Activated naive CD8-positive, alpha-beta T cell treated with anti-CD3 and anti-CD28 coated beads for 36 hours (primary cell): ENCODE data around the gene MRFAP1. TPM values are rescaled to one million over a fixed set of nuclear protein-coding genes. Genes with fewer than 3 reads are reported as not detected.
A peak's percentile ranks its signal among the peaks of the same experiment; 100 is the strongest.

Experiments
- DNase-seq: peaks from one replicate; pipeline ENCODE4 v3.0.0; 2021
- H3K27ac Mint-ChIP-seq: one replicate; pipeline ENCODE4 v1.8.0; 2022; ENCODE audit warnings: mild to moderate bottlenecking, moderate library complexity, mixed read lengths
- H3K27me3 Mint-ChIP-seq: one replicate; pipeline ENCODE4 v1.8.0; 2022; ENCODE audit warnings: mild to moderate bottlenecking, mixed read lengths
- H3K36me3 Mint-ChIP-seq: one replicate; pipeline ENCODE4 v1.8.0; 2021; ENCODE audit warnings: mild to moderate bottlenecking, mixed read lengths
- H3K4me1 Mint-ChIP-seq: one replicate; pipeline ENCODE4 v1.8.0; 2021; ENCODE audit warnings: mixed read lengths
- H3K4me3 Mint-ChIP-seq: one replicate; pipeline ENCODE4 v1.8.0; 2022; ENCODE audit warnings: mild to moderate bottlenecking, moderate library complexity, mixed read lengths
- H3K9me3 Mint-ChIP-seq: one replicate; pipeline ENCODE4 v1.8.0; 2022; ENCODE audit warnings: mixed read lengths
- total RNA-seq, 2 experiments: library from RNA; stranded (reverse); gene quantifications; one replicate each; pipeline ENCODE4 v1.2.3, GENCODE V29; 2021

MRFAP1 gene
- total RNA-seq, 2 experiments from 2014 or later, result 107 to 109 TPM

DNA sequence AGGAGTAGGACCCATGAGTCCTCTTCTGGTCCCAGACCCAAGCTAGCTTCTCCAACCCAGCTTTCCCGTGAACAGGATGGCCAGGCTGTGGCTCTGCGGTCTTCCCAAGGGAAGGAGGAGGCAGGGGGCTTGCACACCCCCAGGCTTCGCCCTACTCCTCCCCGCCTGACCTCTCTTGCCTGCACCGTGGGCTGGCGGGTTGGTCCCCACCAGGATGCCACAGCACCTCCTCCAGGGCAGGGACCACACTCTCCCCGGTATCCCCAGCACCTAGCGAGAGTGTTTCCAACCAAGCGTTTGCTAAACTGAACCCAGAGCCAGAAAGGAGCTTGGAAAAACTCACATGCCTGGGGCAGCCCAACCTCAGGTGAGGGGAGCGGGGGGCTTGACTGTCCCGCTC, 44.2 kb downstream of the MRFAP1 start:
- Mint-ChIP-seq H3K4me3 (no peak overlapping the region), H3K27ac (no peak overlapping the region), H3K4me1 (peaks cover 27% of the 10 kb centered on the region)

DNA sequence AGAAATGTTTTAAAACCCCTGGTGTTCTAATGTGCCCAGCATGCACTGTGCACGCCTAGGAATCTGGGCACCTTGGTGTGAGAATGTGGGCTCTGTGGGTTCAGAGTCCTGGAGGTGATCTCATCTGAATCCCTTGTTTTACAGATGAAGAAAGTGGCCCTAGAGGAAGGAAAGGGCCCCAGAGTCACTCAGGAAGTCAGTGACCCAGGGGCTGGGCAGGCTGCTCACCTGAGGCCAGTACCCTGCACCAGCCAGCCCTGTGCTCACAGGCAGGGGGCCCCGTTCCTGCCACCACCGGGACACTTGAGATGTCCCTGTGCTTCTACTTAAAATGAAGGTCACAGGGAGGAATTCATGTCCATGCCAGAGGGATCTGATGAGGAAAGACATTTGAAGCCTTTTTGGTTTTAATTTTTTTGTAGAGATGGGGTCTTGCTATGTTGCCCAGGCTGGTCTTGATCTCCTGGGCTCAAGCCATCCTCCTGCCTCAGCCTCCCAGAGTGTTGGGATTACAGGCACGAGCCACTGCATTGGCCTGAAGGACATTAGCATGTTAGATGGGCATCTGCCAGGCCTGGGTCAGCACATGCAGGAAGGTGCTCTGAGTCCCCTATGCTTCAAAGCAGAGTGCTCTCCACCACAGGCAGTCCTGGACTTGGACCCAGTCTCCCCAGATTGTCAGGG, 45.8 kb downstream of the MRFAP1 start:
- H3K4me1 Mint-ChIP-seq, result peaks cover 42% of the 10 kb centered on the region
- peaks cover 5% of the 10 kb centered on the region for H3K36me3 Mint-ChIP-seq
- H3K27me3 Mint-ChIP-seq, result no peaks in the 10 kb centered on the region
- no peak overlapping the region for H3K4me3 Mint-ChIP-seq
- H3K9me3 Mint-ChIP-seq, result no peaks in the 10 kb centered on the region
- no peak overlapping the region for H3K27ac Mint-ChIP-seq
- no peak for DNase-seq

More for the DNA sequence above, 44.2 kb downstream of the MRFAP1 start:
- H3K27me3 Mint-ChIP-seq, result no peaks in the 10 kb centered on the region
- H3K9me3 Mint-ChIP-seq, result no peaks in the 10 kb centered on the region
- peaks cover 19% of the 10 kb centered on the region for H3K36me3 Mint-ChIP-seq
- DNase-seq, result no peak

DNA sequence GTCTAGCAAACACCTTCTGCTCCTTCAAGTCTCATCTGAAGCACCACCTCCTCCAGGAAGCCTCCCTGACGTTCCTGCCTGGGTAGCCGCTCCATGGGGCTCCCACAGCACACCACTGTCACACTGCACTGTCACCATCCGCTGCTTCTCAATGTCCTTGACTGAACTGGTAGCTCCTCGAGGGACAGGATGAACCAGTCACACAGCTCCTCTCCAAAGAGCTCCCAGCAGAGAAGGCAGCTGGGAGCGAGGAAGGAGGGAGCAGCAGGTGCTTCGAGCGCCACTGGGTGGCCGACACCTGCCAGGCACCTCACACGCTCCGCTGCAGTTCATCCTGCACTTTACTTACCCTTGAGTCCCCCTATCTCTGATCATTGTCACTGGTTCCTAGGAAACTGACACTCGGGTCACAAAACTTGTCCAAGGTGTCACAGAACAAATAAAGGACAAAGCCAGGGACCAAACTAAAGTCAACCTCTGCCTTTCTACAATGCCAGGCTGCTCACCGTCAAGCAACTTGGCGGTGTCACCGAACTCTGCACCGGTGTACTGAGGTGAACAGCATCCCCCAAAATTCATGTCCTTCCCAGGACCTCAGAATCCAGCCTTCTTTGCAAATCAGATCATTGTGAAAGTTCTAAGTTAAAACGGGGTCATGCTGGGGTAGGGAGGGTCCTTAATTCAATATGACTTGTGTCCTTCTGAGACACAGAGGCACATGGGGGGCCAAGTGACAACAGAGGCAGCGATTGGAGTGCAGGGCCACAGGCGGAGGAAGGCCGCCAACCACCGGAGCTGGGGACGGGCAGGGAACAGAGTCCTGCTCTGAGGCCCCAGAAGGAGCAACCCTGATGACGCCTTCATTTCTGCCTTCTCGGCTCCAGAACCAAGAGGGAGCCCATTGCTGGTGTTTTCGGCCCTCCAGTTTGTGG, 47.7 kb downstream of the MRFAP1 start:
- peaks cover 55% of the 10 kb centered on the region for H3K4me1 Mint-ChIP-seq
- H3K4me3 Mint-ChIP-seq, result peak overlapping the region; percentile 47
- no peaks in the 10 kb centered on the region for H3K27me3 Mint-ChIP-seq
- H3K36me3 Mint-ChIP-seq, result peaks cover 2% of the 10 kb centered on the region
- DNase-seq, result no peak
- no peaks in the 10 kb centered on the region for H3K9me3 Mint-ChIP-seq
- H3K27ac Mint-ChIP-seq, result peak overlapping the region; percentile 85

DNA sequence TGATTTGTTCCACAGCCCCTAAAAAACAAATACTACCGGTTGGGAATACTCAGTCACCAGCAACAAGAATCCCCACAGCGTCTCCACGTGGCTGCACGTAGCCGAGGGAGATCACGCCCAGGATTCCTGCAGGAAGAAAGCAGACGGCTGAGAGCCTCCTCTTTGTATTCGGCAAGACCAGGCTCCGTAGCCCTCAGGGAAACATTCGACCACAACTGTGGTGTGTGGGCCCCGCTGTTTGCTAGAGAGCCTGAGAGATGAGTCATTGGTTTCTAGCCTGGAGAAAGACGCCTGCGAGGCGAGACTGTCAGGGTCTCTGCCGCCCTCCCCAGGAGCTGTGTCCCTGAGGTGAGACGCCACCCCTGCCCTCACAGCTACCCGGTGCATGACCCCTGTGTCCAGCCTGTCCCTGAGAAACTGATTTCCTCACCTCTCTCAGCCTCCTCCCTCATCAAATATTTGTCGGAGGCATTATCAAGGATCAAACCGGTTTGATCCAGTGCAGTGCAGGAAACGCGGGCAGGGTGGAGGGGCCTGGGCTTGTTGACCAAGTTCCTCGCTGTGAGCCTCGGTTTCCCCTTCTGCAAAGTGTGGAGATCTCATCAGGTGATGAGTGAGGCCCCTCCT, 48.5 kb downstream of the MRFAP1 start:
- H3K4me3 Mint-ChIP-seq, result peak overlapping the region; percentile 55
- H3K27ac Mint-ChIP-seq, result peak overlapping the region; percentile 85
- peak; percentile 87 for DNase-seq
- peaks cover 2% of the 10 kb centered on the region for H3K36me3 Mint-ChIP-seq
- no peaks in the 10 kb centered on the region for H3K9me3 Mint-ChIP-seq
- H3K4me1 Mint-ChIP-seq, result peaks cover 62% of the 10 kb centered on the region
- no peaks in the 10 kb centered on the region for H3K27me3 Mint-ChIP-seq

DNA sequence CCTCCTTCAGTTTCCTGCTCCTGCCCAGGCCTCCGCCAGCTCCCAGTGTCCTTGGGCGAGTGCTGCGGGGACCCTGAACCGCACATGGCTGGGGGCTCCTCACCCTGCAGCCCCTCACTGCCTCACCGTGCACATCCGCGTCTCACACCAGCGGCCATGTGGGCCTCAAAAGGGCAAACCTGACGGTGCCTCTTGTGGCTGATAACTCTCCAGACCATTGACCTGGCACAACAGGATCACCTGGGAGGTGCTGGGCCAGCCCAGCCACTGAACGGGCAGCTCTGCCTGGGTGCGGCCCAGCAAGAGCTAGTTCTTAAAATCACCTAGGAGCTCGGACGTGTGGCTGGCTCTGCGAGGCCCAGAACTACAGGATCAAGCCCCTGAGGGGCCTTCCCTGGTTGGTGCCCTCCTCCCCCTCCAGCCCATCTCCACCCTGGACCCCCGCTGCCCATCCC, 49.0 kb downstream of the MRFAP1 start:
- Mint-ChIP-seq H3K4me3 (peak overlapping the region; percentile 55), H3K9me3 (no peaks in the 10 kb centered on the region), H3K36me3 (peaks cover 2% of the 10 kb centered on the region), H3K4me1 (peaks cover 65% of the 10 kb centered on the region), H3K27ac (peak overlapping the region; percentile 85), H3K27me3 (no peaks in the 10 kb centered on the region)
- DNase-seq, result no peak

Other genes with a start within 250 kb of the MRFAP1 start
- not detected for gene PPP2R2C, start 168.1 kb upstream of the MRFAP1 start, total RNA-seq
- 10 to 100 TPM; 10.6 to 10.9 TPM for gene MAN2B2, start 65.5 kb upstream of the MRFAP1 start, total RNA-seq
- 1 to 10 TPM in 1 of 2 experiments, under 1 TPM in 1; 0.37 to 2.5 TPM for gene S100P, start 53.2 kb downstream of the MRFAP1 start, total RNA-seq
- 10 to 100 TPM; 41.4 to 42.5 TPM for gene MRFAP1L1, start 69.2 kb downstream of the MRFAP1 start, total RNA-seq
- 10 to 100 TPM; 19.4 to 21.0 TPM for gene BLOC1S4, start 75.5 kb downstream of the MRFAP1 start, total RNA-seq
- 10 to 100 TPM; 13.8 to 14.7 TPM for gene KIAA0232, start 142.0 kb downstream of the MRFAP1 start, total RNA-seq